Immature natural killer cell (primary cell): ENCODE results near the gene HOXA6. TPM values are rescaled to one million over a fixed set of nuclear protein-coding genes. Genes with fewer than 3 reads are reported as not detected.

Experiments used
- DNase-seq, 3 donors: peaks; one replicate each; pipeline ENCODE4 v3.0.0; 2022; ENCODE audit warnings: mixed read lengths in 1 of 3
- H3K27ac Mint-ChIP-seq, 6 donors: one replicate each; pipeline ENCODE4 v1.8.0; 2020; ENCODE audit warnings: mixed read lengths in 6 of 6, mild to moderate bottlenecking in 5 of 6, inconsistent platforms in 4 of 6, moderate library complexity in 3 of 6
- H3K27me3 Mint-ChIP-seq, 3 donors: one replicate each; pipeline ENCODE4 v1.8.0; 2020 to 2021; ENCODE audit warnings: low read depth in 3 of 3, mild to moderate bottlenecking in 3 of 3, mixed read lengths in 3 of 3, moderate library complexity in 3 of 3, inconsistent platforms in 1 of 3
- H3K36me3 Mint-ChIP-seq, 3 donors: one replicate each; pipeline ENCODE4 v1.8.0; 2020; ENCODE audit warnings: mixed read lengths in 3 of 3, inconsistent platforms in 2 of 3, mild to moderate bottlenecking in 2 of 3
- H3K4me1 Mint-ChIP-seq, 2 donors: one replicate each; pipeline ENCODE4 v1.8.0; 2020; ENCODE audit warnings: inconsistent platforms in 2 of 2, mild to moderate bottlenecking in 2 of 2, mixed read lengths in 2 of 2, moderate library complexity in 1 of 2
- H3K4me3 Mint-ChIP-seq, 5 donors: one replicate each; pipeline ENCODE4 v1.8.0; 2020; ENCODE audit warnings: mild to moderate bottlenecking in 5 of 5, mixed read lengths in 5 of 5, inconsistent platforms in 3 of 5, moderate library complexity in 3 of 5
- H3K9me3 Mint-ChIP-seq, 6 donors: one replicate each; pipeline ENCODE4 v1.8.0; 2020; ENCODE audit warnings: mild to moderate bottlenecking in 6 of 6, mixed read lengths in 6 of 6, inconsistent platforms in 4 of 6, moderate library complexity in 3 of 6
- polyA plus RNA-seq, 3 donors: library from polyadenylated mRNA; unstranded; fragments of 300-500 nt; fragmentation: Illumina TruSeq; gene quantifications; one replicate each; pipeline ENCODE4 v1.2.3, GENCODE V29; 2021

HOXA6 gene
- polyA plus RNA-seq, 3 donors from 2014 or later: 0.52 to 3.8 TPM; not detected in 1

DNA sequence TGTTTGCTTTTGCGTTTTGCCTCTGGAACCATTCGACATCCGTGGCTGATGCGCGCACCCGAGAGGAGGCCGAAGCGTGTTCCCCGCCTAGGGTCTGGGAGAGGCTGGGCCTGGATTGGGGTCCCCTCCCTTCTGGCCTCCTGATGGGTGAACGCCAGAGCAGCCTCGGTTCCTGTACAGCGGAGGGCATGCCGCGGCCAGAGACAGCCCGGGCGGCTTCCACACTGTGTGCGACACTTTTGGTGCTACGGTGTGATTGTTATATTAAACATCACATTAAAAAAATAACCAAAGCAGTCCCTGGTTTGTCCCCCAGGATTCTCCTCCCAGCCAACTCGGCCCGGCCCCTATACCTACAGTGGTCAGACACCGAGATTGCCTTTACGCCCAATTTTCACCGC is 12.6 kb upstream of the HOXA6 start:
- H3K27ac Mint-ChIP-seq: no peak overlapping the region
- H3K9me3 Mint-ChIP-seq: peaks cover 0 to 3% (median 0%) of the 10 kb centered on the region in 6 donors
- no peaks in the 10 kb centered on the region for H3K36me3 Mint-ChIP-seq
- H3K4me3 Mint-ChIP-seq: peak overlapping the region; percentile 74 to 82 (median 81)
- no peak for DNase-seq
- peaks cover 30 to 60% of the 10 kb centered on the region in 2 donors for H3K4me1 Mint-ChIP-seq
- peaks cover 55 to 76% (median 64%) of the 10 kb centered on the region in 3 donors for H3K27me3 Mint-ChIP-seq

GRCh38 chr7:27159266-27160144 is 11.9 kb upstream of the HOXA6 start:
- Mint-ChIP-seq H3K36me3 (no peaks in the 10 kb centered on the region), H3K4me3 (peak overlapping the region; percentile 74 to 82 (median 81)), H3K9me3 (peaks cover 0 to 5% (median 0%) of the 10 kb centered on the region in 6 donors), H3K27ac (no peak overlapping the region), H3K4me1 (peaks cover 32 to 61% of the 10 kb centered on the region in 2 donors), H3K27me3 (peaks cover 56 to 78% (median 67%) of the 10 kb centered on the region in 3 donors)
- no peak for DNase-seq

DNA sequence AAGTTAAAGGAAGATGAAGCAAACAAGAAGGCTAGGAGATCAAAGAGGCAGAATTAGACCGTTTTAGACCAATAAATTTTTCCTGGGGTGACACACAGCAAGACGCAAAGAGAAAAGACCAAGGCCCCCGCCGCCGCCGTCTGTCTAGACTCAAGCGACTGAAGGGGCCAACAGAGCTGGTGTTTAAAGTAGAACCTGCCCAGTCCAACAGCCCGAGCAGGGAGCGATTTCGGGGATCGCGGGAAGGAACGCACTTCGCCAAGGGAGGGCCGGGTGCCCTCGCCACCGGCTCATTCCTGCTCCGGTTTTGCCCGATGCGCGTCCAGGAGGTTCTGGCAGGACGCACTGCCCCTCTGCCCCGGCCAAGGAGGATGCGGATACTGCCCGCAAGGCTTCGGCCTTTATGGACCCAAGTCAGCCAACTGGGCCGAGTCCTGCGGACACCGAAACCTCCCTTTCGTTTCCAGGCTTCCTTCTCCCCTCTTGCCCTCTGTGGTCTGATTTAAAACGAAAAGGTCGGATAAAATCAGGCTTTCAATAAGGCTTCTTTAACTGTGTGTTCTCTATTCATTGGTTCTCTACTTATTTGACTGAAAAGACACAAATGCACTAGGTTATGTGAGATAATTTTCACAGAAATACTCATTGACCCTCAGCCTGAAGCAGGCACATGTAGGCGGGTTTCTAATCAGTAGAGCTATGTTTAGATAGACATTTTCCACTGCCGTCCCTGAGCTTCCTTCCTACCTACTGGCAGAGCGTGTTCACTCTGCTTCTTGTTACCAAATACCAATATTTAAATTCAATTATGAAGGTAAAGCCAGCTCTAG is 11.1 kb upstream of the HOXA6 start:
- H3K4me3 Mint-ChIP-seq: peak overlapping the region in 4 of 5 donors; percentile 4 to 54 (median 8)
- H3K27me3 Mint-ChIP-seq: peaks cover 50 to 78% (median 71%) of the 10 kb centered on the region in 3 donors
- peaks cover 32 to 61% of the 10 kb centered on the region in 2 donors for H3K4me1 Mint-ChIP-seq
- DNase-seq: no peak
- no peaks in the 10 kb centered on the region for H3K36me3 Mint-ChIP-seq
- H3K27ac Mint-ChIP-seq: peak overlapping the region in 1 of 6 donors; percentile 42
- peaks cover 0 to 5% (median 0%) of the 10 kb centered on the region in 6 donors for H3K9me3 Mint-ChIP-seq

DNA sequence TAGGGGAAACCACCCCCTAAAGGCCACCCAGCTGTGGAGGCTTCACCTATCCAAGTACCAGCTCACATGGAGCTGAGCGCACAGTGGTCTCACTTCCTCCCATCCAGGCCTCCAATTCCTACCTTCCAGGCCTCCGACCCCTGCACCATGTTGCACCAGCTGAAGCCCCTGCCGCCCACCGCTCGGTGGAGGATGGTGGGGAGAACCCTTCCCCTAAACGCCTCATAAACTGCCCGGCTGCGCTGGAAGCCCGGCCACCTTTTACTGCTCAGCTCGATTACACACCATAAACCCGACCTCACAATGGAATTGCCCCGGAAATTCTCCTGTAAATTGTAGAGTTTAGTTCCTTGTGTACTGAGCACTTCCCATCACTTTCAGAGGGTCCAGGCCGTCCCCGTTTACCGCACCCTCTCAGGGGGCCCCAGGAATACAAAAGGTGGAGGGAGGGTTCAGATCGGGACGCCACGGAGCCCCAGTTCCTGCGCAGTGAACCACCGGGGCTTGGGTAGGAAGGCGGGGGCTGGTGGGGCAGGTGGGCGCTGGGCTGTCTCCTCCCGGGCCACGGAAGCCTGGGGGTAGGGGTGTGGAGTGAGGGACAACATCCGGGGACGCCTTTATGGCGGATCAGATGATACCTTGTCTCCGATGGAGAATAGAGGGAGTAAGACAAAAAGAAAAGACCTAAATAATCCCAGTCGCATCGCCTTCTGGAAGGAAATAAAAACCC is 10.3 kb upstream of the HOXA6 start:
- H3K27me3 Mint-ChIP-seq: peaks cover 54 to 74% (median 74%) of the 10 kb centered on the region in 3 donors
- no peaks in the 10 kb centered on the region for H3K36me3 Mint-ChIP-seq
- H3K9me3 Mint-ChIP-seq: peaks cover 0 to 3% (median 0%) of the 10 kb centered on the region in 6 donors
- no peak for DNase-seq
- H3K27ac Mint-ChIP-seq: no peak overlapping the region
- H3K4me1 Mint-ChIP-seq: peaks cover 32 to 57% of the 10 kb centered on the region in 2 donors
- peak overlapping the region in 4 of 5 donors; percentile 4 to 54 (median 19) for H3K4me3 Mint-ChIP-seq

DNA sequence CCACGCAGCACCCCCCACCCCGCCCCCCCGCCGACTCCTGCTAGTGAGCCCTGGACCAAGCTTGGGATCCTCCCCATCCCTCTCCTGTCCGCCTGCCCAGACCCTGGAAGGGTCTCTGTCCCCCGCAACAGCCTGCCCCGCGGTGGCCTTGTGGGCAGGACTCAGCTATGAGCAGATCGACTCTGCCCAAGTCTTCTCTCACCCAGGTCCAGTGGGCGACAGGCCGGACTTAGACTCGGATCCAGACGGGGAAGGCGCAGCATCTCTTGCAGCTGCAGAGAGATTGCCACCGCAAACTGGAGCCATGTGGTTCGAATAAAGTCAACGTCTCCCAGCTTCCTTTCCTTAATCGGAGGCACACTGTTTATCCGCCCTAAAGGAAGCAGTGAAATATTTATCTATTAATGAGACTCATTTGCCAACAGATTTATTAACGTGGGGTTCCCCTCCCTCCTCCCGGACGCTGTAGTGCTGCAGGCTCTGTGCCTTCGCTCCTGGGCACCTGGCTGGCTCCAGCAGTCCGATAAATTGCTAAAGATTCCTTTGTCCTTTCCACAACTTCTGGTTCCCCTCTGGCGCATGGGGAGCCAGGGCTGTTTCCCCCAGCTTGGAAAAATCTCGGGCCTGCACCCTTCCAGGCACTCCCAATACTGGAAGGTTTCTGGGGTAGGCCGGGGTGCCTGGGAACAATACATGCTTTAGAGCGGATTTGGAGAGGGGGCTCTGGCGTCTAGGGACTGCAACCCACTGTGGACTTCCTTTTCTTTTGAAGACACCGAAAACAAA is 9.5 kb upstream of the HOXA6 start:
- peaks cover 37 to 59% of the 10 kb centered on the region in 2 donors for H3K4me1 Mint-ChIP-seq
- H3K27ac Mint-ChIP-seq: no peak overlapping the region
- no peak for DNase-seq
- no peaks in the 10 kb centered on the region for H3K36me3 Mint-ChIP-seq
- H3K9me3 Mint-ChIP-seq: peaks cover 0 to 3% (median 0%) of the 10 kb centered on the region in 6 donors
- H3K27me3 Mint-ChIP-seq: peaks cover 57 to 75% (median 73%) of the 10 kb centered on the region in 3 donors
- H3K4me3 Mint-ChIP-seq: peak overlapping the region in 4 of 5 donors; percentile 14 to 44 (median 40)

DNA sequence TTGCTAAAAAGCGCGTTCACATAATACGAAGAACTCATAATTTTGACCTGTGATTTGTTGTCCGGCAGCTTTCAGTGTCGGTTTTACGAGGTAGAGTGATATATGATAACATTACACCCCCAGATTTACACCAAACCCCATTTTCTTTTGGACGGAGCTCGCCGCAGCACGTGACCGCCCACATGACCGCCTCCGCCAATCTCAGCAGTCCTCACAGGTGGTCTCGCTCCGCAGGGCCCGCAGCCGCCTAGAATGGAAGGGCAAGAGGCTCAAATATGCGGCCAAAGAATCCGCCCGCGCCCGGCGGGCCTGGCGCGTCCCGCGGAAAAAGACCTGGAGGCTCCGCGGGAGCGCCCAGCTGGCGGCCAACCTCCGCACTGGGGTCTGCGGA is 8.9 kb upstream of the HOXA6 start, which contains the start of gene HOXA7:
Gene HOXA7, minus strand, starts transcription at position 168 of the 391 bp plus-strand sequence. Its CDS starts 130 bp downstream, at position 38.
- H3K27ac Mint-ChIP-seq: peak within 1 kb of the TSS in 5 of 6 donors; percentile 4 to 72 (median 57)
- no peaks in the 10 kb centered on the region for H3K36me3 Mint-ChIP-seq
- peak; percentile 37 to 49 (median 39) for DNase-seq
- peaks cover 57 to 79% (median 79%) of the 10 kb centered on the region in 3 donors for H3K27me3 Mint-ChIP-seq
- peaks cover 43 to 65% of the 10 kb centered on the region in 2 donors for H3K4me1 Mint-ChIP-seq
- peaks cover 0 to 3% (median 0%) of the 10 kb centered on the region in 6 donors for H3K9me3 Mint-ChIP-seq
- H3K4me3 Mint-ChIP-seq: peak within 1 kb of the TSS; percentile 72 to 85 (median 77)

DNA sequence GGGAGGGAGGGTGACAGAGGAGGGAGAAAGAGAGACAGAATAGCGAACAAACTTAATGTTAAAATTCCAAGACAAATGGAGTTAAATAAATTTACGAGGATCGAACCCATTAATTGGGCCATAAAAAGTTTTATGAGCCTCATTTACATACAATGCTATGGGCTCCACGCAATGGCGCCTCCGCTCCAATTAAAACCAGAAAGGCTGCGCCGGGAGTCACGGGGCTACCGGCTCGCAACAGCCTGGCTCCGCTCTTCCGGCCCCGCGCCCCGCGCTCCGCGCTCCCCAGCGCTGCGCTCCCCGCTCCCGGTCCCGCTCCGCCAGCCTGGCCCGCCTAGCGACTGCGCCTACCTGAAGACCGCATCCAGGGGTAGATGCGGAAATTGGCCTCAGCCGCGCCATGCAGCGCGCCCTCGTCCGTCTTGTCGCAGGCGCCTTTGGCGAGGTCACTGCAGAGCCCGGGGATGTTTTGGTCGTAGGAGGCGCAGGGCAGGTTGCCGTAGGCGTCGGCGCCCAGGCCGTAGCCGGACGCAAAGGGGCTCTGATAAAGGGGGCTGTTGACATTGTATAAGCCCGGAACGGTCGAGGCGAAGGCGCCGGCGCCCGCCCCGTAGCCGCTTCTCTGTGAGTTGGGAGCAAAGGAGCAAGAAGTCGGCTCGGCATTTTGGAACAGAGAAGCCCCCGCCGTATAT is 8.4 kb upstream of the HOXA6 start:
- no peaks in the 10 kb centered on the region for H3K36me3 Mint-ChIP-seq
- peak overlapping the region; percentile 72 to 85 (median 77) for H3K4me3 Mint-ChIP-seq

DNA sequence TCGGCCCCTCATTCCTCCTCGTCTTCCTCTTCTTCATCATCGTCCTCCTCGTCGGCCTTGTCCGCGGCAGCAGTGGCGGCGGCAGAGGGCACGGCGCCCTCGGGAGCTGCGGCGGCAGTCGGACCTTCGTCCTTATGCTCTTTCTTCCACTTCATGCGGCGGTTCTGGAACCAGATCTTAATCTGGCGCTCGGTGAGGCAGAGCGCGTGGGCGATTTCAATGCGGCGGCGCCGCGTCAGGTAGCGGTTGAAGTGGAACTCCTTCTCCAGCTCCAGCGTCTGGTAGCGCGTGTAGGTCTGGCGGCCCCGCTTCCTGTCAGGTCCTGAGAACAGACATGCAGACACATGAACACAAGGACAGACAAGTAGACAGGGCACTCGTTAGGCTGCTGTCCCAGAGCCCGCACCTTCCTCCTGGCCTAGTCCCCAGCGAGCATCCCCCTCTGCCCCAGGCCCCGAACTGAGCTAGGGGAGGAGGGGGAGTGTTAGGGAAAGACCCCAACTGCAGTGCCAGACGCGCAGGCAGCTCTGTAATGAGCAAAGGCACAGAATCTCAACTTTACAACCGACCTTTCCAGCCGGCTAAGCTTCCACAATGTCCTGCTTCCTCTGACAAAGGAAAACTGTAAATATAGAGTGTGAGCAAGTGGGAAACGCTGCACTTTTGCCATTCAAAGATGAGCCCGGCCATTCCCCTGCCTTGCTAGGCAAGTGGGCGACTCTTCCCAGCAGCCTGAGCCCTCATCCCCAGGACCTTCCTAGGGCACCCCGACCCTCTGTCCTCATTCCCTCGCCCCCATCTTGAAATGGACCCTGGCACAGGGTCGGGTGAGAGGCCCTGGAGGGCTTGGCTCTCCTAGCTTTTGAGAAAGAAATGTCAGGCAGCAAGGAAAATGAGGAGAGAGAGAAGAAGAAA is 7.6 kb upstream of the HOXA6 start:
- Mint-ChIP-seq H3K27me3 (peaks cover 58 to 84% (median 81%) of the 10 kb centered on the region in 3 donors), H3K27ac (peak overlapping the region; percentile 38 to 77 (median 65)), H3K9me3 (peaks cover 0 to 3% (median 0%) of the 10 kb centered on the region in 6 donors), H3K36me3 (no peaks in the 10 kb centered on the region), H3K4me1 (peaks cover 49 to 72% of the 10 kb centered on the region in 2 donors), H3K4me3 (peak overlapping the region; percentile 55 to 85 (median 76))
- DNase-seq: peak in 2 of 3 donors; percentile 23 to 51

More for the DNA sequence above, 8.4 kb upstream of the HOXA6 start:
- H3K27me3 Mint-ChIP-seq: peaks cover 59 to 82% (median 81%) of the 10 kb centered on the region in 3 donors
- H3K27ac Mint-ChIP-seq: peak overlapping the region in 5 of 6 donors; percentile 4 to 72 (median 50)
- peaks cover 45 to 67% of the 10 kb centered on the region in 2 donors for H3K4me1 Mint-ChIP-seq
- H3K9me3 Mint-ChIP-seq: peaks cover 0 to 3% (median 0%) of the 10 kb centered on the region in 6 donors
- DNase-seq: peak; percentile 28 to 49 (median 40)

DNA sequence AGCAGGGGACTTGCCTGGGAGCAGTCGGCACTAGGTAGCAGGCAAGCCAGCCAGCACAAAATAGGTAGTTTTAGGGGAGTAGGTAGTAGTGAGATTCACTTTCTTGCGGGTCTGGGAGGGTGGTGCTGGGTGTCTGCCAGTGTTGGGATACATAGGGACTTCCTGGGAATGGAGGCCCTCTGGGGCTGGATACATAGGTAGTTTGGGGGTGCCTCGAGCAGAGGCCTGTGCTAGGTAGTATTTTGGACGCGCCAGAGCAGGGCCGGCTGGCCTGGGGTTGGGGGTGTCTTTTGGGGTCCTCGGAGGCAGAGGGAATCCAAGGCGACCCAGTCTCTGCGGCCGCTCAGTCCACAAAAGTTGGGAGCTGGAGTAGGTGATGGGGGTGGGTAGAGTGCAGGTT is 6.8 kb upstream of the HOXA6 start:
- peaks cover 58 to 81% (median 76%) of the 10 kb centered on the region in 3 donors for H3K27me3 Mint-ChIP-seq
- peak overlapping the region in 4 of 5 donors; percentile 55 to 76 (median 74) for H3K4me3 Mint-ChIP-seq
- H3K27ac Mint-ChIP-seq: peak overlapping the region in 1 of 6 donors; percentile 65
- peaks cover 0 to 3% (median 0%) of the 10 kb centered on the region in 6 donors for H3K9me3 Mint-ChIP-seq
- DNase-seq: no peak
- H3K4me1 Mint-ChIP-seq: peaks cover 46 to 72% of the 10 kb centered on the region in 2 donors
- H3K36me3 Mint-ChIP-seq: no peaks in the 10 kb centered on the region

DNA sequence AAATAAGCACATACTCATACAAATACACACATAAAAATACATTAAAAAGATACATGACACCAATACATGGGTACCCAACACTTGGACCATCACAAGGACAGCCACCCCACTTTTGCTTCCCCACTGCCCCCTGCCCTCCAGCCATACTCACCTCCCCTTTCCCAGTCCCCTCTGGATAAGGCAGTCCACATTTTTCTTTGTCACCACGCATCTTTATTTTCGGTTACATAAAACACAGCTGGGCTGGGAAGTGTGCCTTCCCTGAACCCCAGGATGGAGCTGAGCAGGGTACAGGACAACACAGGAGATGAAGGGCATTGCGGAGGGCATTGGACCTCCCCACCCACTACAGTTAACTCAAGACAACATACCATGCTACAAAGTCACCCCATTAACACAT is 6.0 kb upstream of the HOXA6 start:
- Mint-ChIP-seq H3K27me3 (peaks cover 55 to 76% (median 74%) of the 10 kb centered on the region in 3 donors), H3K27ac (no peak overlapping the region), H3K4me3 (peak overlapping the region in 3 of 5 donors; percentile 14 to 35 (median 33)), H3K4me1 (peaks cover 46 to 67% of the 10 kb centered on the region in 2 donors), H3K36me3 (no peaks in the 10 kb centered on the region), H3K9me3 (peaks cover 0 to 3% (median 0%) of the 10 kb centered on the region in 6 donors)
- no peak for DNase-seq
